GM15510 (cell line): ENCODE data around the gene OR2L13.

Source experiments
- POLR2A ChIP-seq: IDR thresholded peaks from 3 replicates; pipeline ENCODE4 v1.6.1; 2011; ENCODE audit warnings: borderline replicate concordance; ENCODE audit not compliant: insufficient read length; ENCODE audit errors: extremely low read depth

OR2L13 gene

GRCh38 chr1:248094884-248095283 lies at the start of gene OR2L13:
Gene OR2L13 (plus strand): TSS chr1:248095184. CDS start chr1:248099376, 4,192 bp downstream.
- TF ChIP-seq POLR2A, result no peak

- TF ChIP-seq POLR2A, result no peak
Measured at GRCh38 chr1:248045209-248045608, 49.8 kb upstream of the OR2L13 start.

- TF ChIP-seq POLR2A, result no peak
Measured at GRCh38 chr1:248046536-248046935, 48.4 kb upstream of the OR2L13 start, which contains the start of gene OR2L3. Gene OR2L3 (plus strand): TSS chr1:248046836. CDS start chr1:248060682, 13,846 bp downstream.

GRCh38 chr1:248047008-248047407 lies 48.0 kb upstream of the OR2L13 start:
- no peak for TF ChIP-seq POLR2A

- TF ChIP-seq POLR2A, result no peak
Measured at GRCh38 chr1:248054671-248055070, 40.3 kb upstream of the OR2L13 start.

GRCh38 chr1:248055261-248055660 lies 39.7 kb upstream of the OR2L13 start:
- no peak for TF ChIP-seq POLR2A

- TF ChIP-seq POLR2A, result no peak
Measured at GRCh38 chr1:248065071-248065470, 29.9 kb upstream of the OR2L13 start.

GRCh38 chr1:248065604-248066003 lies 29.4 kb upstream of the OR2L13 start:
- no peak for TF ChIP-seq POLR2A

- TF ChIP-seq POLR2A, result no peak
Measured at GRCh38 chr1:248098529-248098928, 3.5 kb downstream of the OR2L13 start.

GRCh38 chr1:248102847-248103246 lies 7.9 kb downstream of the OR2L13 start:
- TF ChIP-seq POLR2A, result no peak

GRCh38 chr1:248111157-248111556 lies 16.2 kb downstream of the OR2L13 start:
- no peak for TF ChIP-seq POLR2A

- TF ChIP-seq POLR2A, result no peak
Measured at GRCh38 chr1:248114890-248115289, 19.9 kb downstream of the OR2L13 start.

- TF ChIP-seq POLR2A, result no peak
Measured at GRCh38 chr1:248127653-248128052, 32.7 kb downstream of the OR2L13 start.

- TF ChIP-seq POLR2A, result no peak
Measured at GRCh38 chr1:248136811-248137210, 41.8 kb downstream of the OR2L13 start.

- TF ChIP-seq POLR2A, result no peak
Measured at GRCh38 chr1:248140846-248141245, 45.9 kb downstream of the OR2L13 start.

- no peak for TF ChIP-seq POLR2A
Measured at GRCh38 chr1:248143311-248143710, 48.3 kb downstream of the OR2L13 start.
